ENCODE measurements around the gene CTNND2. TPM values are rescaled to one million over a fixed set of nuclear protein-coding genes. Genes with fewer than 3 reads are reported as not detected.

The CTNND2 gene
- total RNA-seq, 4 donors from 2014 or later = 0.18 to 14.9 (median 0.47) TPM; not detected in 1

- DNase-seq = no peak
- Histone ChIP-seq H3K4me3 (no peak overlapping the region), H3K9me3 (no peaks in the 10 kb centered on the region), H3K4me1 (no peaks in the 10 kb centered on the region), H3K36me3 (no peaks in the 10 kb centered on the region), H3K27ac (no peak overlapping the region), H3K27me3 (no peaks in the 10 kb centered on the region)
- no peak for TF ChIP-seq POLR2A (IDR thresholded peaks at IDR 0.05)
- TF ChIP-seq, protein P1, sequence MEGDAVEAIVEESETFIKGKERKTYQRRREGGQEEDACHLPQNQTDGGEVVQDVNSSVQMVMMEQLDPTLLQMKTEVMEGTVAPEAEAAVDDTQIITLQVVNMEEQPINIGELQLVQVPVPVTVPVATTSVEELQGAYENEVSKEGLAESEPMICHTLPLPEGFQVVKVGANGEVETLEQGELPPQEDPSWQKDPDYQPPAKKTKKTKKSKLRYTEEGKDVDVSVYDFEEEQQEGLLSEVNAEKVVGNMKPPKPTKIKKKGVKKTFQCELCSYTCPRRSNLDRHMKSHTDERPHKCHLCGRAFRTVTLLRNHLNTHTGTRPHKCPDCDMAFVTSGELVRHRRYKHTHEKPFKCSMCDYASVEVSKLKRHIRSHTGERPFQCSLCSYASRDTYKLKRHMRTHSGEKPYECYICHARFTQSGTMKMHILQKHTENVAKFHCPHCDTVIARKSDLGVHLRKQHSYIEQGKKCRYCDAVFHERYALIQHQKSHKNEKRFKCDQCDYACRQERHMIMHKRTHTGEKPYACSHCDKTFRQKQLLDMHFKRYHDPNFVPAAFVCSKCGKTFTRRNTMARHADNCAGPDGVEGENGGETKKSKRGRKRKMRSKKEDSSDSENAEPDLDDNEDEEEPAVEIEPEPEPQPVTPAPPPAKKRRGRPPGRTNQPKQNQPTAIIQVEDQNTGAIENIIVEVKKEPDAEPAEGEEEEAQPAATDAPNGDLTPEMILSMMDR (IDR thresholded peaks at IDR 0.05) = no peak
Measured at GRCh38 chr5:10994091-10994986, 909.9 kb downstream of the CTNND2 start.

- no peak for TF ChIP-seq POLR2A (IDR thresholded peaks at IDR 0.05)
- TF ChIP-seq, protein P1 (IDR thresholded peaks at IDR 0.05) = no peak
- Histone ChIP-seq H3K4me1 (no peaks in the 10 kb centered on the region), H3K36me3 (no peaks in the 10 kb centered on the region), H3K27me3 (no peaks in the 10 kb centered on the region), H3K4me3 (no peak overlapping the region), H3K27ac (no peak overlapping the region), H3K9me3 (no peaks in the 10 kb centered on the region)
- no peak for DNase-seq
Measured at GRCh38 chr5:10990634-10991033, 913.6 kb downstream of the CTNND2 start.

- no peak for DNase-seq
- Histone ChIP-seq H3K9me3 (no peaks in the 10 kb centered on the region), H3K4me3 (no peak overlapping the region), H3K27ac (no peak overlapping the region), H3K27me3 (no peaks in the 10 kb centered on the region), H3K36me3 (no peaks in the 10 kb centered on the region), H3K4me1 (no peaks in the 10 kb centered on the region)
- TF ChIP-seq POLR2A (IDR thresholded peaks at IDR 0.05) = no peak
- TF ChIP-seq, protein P1 (IDR thresholded peaks at IDR 0.05) = no peak
Measured at GRCh38 chr5:10989577-10990263, 914.5 kb downstream of the CTNND2 start.

DNA sequence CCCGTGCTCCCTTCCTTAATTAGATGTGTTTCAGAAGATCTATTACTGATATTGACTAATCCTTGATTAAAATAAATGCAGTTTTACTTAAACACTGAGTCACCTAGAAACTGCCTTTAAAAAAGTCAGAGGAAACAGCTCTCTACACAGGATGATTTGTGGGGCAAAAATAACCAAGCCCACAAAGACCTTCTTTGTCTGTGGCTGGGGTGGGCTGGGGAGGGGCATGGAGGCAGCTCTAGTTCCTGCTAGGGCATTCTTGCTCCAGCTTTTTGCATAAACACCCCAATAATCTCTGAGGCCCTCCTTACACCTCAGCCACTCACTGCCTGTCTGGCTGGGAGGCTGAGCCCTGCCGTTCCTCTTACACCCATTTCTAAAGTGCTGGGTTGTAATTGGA is 915.6 kb downstream of the CTNND2 start:
- no peaks in the 10 kb centered on the region for H3K36me3 ChIP-seq
- no peaks in the 10 kb centered on the region for H3K27me3 ChIP-seq
- H3K4me3 ChIP-seq = no peak overlapping the region
- no peaks in the 10 kb centered on the region for H3K9me3 ChIP-seq
- TF ChIP-seq POLR2A (IDR thresholded peaks at IDR 0.05) = no peak
- TF ChIP-seq, protein P1 (IDR thresholded peaks at IDR 0.05) = no peak
- no peak overlapping the region for H3K27ac ChIP-seq
- no peaks in the 10 kb centered on the region for H3K4me1 ChIP-seq
- no peak for DNase-seq

GRCh38 chr5:10987925-10988504 is 916.2 kb downstream of the CTNND2 start:
- Histone ChIP-seq H3K4me3 (no peak overlapping the region), H3K9me3 (no peaks in the 10 kb centered on the region), H3K27me3 (no peaks in the 10 kb centered on the region), H3K4me1 (no peaks in the 10 kb centered on the region), H3K27ac (no peak overlapping the region), H3K36me3 (no peaks in the 10 kb centered on the region)
- DNase-seq = peak; percentile 32 to 71 (median 69)
- TF ChIP-seq, protein P1 (IDR thresholded peaks at IDR 0.05) = peak in 4 of 6 experiments; percentile 34 to 49 (median 39)
- TF ChIP-seq POLR2A (IDR thresholded peaks at IDR 0.05) = no peak

Data from Peyer's patch (tissue), 4 donors.